ENCODE results near the gene CCDC157.
A peak's percentile ranks its signal among the peaks of the same experiment; 100 is the strongest.

- peak; percentile 69; the same call in 1 of the 2 replicates for TF ChIP-seq MAZ (IDR thresholded peaks at IDR 0.05; ENCODE audit: borderline replicate concordance, low read depth, low read length)
- TF ChIP-seq RCOR1 (IDR thresholded peaks at IDR 0.05; ENCODE audit: insufficient replicate concordance, low read length) = no peak
- TF ChIP-seq CTCF (conservative IDR thresholded peaks at IDR 0.05; ENCODE audit: low read depth, low read length) = peak; percentile 88
- peak; percentile 50; the same call in 1 of the 2 replicates for TF ChIP-seq POLR2A (IDR thresholded peaks at IDR 0.05; ENCODE audit: low read depth, low read length)
- TF ChIP-seq CHD1 (IDR thresholded peaks at IDR 0.05; ENCODE audit: low read depth, low read length) = no peak
- no peak for TF ChIP-seq NFE2L2 (IDR thresholded peaks at IDR 0.05; ENCODE audit: low read depth, low read length)
- peak; percentile 25; the same call in 1 of the 2 replicates for TF ChIP-seq MXI1 (IDR thresholded peaks at IDR 0.05; ENCODE audit: borderline replicate concordance, low read depth, low read length)
- peak; percentile 80 for TF ChIP-seq RAD21 (IDR thresholded peaks at IDR 0.05; ENCODE audit: low read length)
- no peak for TF ChIP-seq ELK1 (IDR thresholded peaks at IDR 0.05; ENCODE audit: borderline replicate concordance, low read depth, low read length)
- TF ChIP-seq FOS (IDR thresholded peaks at IDR 0.05; ENCODE audit: low read depth, low read length) = no peak
Measured at GRCh38 chr22:30386960-30387827, 30.4 kb downstream of the CCDC157 start, which contains the start of gene RNF215.

Data from IMR-90 (cell line).